A549 (cell line): ENCODE measurements around the gene BPIFB2.

Experiments
- BHLHE40 ChIP-seq: IDR thresholded peaks from 2 replicates; pipeline ENCODE4 v1.6.1; 2012; ENCODE audit warnings: low read depth, low read length, inconsistent platforms
- TF ChIP-seq, protein P1 (sequence below): fragments of >200 bp; sonication (Bioruptor Twin); formaldehyde crosslinking; IDR thresholded peaks from 3 replicates; pipeline ENCODE4 v1.5.1; 2016
- TF ChIP-seq, protein P2 (sequence below): fragments of 250-450 bp; sonication (Bioruptor Pico); IDR thresholded peaks from 2 replicates; pipeline ENCODE4 v1.5.0; 2021; ENCODE audit warnings: mild to moderate bottlenecking, moderate library complexity, borderline replicate concordance
- TF ChIP-seq, protein P3 (sequence below): IDR thresholded peaks from 2 replicates; pipeline ENCODE4 v1.6.1; 2012

DNA sequence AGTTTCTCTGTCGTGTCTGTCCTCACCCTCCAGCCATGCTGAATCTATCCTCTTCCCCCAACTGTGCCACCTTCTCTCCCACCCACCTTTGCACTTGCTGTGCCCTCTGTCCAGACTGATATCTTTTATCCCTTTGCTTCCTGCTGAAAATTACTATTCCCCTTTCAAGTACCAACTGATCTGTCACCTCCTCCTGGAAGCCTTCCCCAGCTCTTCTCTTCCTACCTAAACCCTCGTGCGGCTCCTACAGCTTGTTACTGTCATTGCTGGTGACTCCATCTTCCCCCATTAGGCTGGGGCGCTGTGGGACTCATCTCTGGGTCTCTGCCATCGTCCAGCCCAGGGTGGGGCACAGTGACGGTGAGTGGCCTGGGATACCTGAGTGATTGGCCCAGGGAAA is 25.1 kb downstream of the BPIFB2 start:
- TF ChIP-seq, protein P1, sequence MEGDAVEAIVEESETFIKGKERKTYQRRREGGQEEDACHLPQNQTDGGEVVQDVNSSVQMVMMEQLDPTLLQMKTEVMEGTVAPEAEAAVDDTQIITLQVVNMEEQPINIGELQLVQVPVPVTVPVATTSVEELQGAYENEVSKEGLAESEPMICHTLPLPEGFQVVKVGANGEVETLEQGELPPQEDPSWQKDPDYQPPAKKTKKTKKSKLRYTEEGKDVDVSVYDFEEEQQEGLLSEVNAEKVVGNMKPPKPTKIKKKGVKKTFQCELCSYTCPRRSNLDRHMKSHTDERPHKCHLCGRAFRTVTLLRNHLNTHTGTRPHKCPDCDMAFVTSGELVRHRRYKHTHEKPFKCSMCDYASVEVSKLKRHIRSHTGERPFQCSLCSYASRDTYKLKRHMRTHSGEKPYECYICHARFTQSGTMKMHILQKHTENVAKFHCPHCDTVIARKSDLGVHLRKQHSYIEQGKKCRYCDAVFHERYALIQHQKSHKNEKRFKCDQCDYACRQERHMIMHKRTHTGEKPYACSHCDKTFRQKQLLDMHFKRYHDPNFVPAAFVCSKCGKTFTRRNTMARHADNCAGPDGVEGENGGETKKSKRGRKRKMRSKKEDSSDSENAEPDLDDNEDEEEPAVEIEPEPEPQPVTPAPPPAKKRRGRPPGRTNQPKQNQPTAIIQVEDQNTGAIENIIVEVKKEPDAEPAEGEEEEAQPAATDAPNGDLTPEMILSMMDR = no peak
- TF ChIP-seq, protein P2, sequence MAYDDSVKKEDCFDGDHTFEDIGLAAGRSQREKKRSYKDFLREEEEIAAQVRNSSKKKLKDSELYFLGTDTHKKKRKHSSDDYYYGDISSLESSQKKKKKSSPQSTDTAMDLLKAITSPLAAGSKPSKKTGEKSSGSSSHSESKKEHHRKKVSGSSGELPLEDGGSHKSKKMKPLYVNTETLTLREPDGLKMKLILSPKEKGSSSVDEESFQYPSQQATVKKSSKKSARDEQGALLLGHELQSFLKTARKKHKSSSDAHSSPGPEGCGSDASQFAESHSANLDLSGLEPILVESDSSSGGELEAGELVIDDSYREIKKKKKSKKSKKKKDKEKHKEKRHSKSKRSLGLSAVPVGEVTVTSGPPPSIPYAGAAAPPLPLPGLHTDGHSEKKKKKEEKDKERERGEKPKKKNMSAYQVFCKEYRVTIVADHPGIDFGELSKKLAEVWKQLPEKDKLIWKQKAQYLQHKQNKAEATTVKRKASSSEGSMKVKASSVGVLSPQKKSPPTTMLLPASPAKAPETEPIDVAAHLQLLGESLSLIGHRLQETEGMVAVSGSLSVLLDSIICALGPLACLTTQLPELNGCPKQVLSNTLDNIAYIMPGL (CRISPR knock-in tag) = no peak
- TF ChIP-seq, protein P3, sequence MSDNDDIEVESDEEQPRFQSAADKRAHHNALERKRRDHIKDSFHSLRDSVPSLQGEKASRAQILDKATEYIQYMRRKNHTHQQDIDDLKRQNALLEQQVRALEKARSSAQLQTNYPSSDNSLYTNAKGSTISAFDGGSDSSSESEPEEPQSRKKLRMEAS = no peak
- TF ChIP-seq BHLHE40 = no peak
